ENCODE results near the gene CACNA2D4.

- TF ChIP-seq, protein P1, sequence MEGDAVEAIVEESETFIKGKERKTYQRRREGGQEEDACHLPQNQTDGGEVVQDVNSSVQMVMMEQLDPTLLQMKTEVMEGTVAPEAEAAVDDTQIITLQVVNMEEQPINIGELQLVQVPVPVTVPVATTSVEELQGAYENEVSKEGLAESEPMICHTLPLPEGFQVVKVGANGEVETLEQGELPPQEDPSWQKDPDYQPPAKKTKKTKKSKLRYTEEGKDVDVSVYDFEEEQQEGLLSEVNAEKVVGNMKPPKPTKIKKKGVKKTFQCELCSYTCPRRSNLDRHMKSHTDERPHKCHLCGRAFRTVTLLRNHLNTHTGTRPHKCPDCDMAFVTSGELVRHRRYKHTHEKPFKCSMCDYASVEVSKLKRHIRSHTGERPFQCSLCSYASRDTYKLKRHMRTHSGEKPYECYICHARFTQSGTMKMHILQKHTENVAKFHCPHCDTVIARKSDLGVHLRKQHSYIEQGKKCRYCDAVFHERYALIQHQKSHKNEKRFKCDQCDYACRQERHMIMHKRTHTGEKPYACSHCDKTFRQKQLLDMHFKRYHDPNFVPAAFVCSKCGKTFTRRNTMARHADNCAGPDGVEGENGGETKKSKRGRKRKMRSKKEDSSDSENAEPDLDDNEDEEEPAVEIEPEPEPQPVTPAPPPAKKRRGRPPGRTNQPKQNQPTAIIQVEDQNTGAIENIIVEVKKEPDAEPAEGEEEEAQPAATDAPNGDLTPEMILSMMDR (IDR thresholded peaks at IDR 0.05; ENCODE audit: low read length) = no peak
- no peak for TF ChIP-seq EZH2 (optimal IDR thresholded peaks at IDR 0.05; ENCODE audit: low read depth, low read length)
- no peak for TF ChIP-seq EZH2phosphoT487 (IDR thresholded peaks at IDR 0.05; ENCODE audit: low read length)
Observed at GRCh38 chr12:1872448-1872847, 46.0 kb downstream of the CACNA2D4 start.
